HEK293 (cell line): Measurements from ENCODE around the gene SREBF1.

Source experiments
- CTCF ChIP-seq: fragments of 450-650 bp; formaldehyde crosslinking; IDR thresholded peaks from 2 replicates; pipeline ENCODE4 v1.5.1; 2016; ENCODE audit warnings: missing biosample characterization, missing genetic modification characterization
- ZNF350 ChIP-seq: fragments of 450-650 bp; formaldehyde crosslinking; IDR thresholded peaks from 2 replicates; pipeline ENCODE4 v1.5.0; 2017; ENCODE audit warnings: missing biosample characterization, mild to moderate bottlenecking, missing genetic modification characterization

DNA sequence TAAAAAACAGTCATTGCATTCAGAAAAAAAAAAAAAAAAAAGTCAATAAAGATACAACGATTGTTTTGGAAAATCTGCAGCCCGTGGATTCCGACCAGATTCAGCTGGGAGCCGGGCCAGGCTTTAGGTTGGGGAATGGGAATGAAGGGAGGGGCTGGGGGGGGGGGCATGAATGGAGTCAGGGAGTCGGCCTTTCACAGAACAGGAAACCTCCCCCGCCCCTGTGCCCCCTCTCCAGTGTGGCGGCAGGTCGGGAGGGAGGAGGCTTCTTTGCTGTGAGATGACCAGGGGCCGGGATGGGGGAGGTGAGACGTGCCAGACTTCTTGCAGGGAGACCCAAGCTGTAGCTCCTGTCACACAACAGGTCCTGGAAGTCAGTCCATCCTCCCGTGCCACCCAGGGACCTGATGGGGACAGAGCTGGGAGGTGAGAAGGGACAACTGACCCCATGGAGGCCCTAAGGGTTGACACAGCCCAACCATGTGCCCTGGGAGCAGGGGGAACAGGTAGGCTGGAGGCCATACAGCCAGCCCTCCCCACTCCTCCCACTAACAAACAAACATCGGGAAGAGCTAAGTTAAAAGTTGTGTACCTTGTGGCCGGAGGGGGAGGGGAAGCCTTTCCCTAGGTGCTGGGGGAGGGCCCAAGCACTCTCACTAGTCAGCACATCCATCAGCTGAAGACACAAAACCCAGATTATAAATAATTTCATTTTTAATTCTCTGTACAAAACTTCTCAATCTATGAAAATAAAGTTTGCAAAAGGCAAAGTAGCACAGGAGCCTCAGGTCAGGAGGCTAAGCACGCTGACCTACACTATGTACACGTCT lies 25.2 kb downstream of the SREBF1 start:
- TF ChIP-seq CTCF (tag by site-specific recombination) (no peak), ZNF350 (no peak)
